CD4-positive, alpha-beta T cell treated with Interleukin-6 at 100 ng/mL for 8 hours (primary cell): ENCODE data around the gene OCRL.

Experiments used
- DNase-seq: peaks from one replicate; pipeline ENCODE4 v3.0.0-alpha.2; 2020; ENCODE audit warnings: mixed read lengths, low spot score

The OCRL gene

GRCh38 chrX:129634541-129634940 is 94.5 kb downstream of the OCRL start:
- DNase-seq: no peak

DNA sequence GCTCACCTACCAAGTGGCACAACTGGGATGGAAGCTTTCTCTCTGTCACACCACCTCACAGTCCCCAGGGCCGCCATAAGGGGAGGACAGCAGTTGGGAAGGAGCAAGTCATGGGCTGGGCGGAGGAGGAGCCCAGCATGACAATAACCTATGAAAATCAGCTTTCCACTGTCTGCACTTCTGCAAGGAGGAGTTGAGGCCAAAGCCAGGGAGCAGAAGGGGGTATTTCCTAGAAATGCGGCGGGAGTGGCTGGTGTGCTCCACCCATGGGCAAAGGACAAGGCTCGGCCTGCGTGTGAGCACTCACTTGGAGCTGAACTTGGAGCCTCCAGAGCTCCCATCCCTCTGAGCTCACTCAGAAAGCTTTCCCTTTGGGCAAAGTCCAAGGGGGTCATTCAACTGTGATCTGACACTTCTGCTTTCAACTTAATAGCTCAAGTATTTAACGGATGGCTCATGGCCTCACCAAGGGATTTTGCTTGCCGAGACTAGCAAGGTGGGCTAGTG is 96.2 kb downstream of the OCRL start:
- no peak for DNase-seq

DNA sequence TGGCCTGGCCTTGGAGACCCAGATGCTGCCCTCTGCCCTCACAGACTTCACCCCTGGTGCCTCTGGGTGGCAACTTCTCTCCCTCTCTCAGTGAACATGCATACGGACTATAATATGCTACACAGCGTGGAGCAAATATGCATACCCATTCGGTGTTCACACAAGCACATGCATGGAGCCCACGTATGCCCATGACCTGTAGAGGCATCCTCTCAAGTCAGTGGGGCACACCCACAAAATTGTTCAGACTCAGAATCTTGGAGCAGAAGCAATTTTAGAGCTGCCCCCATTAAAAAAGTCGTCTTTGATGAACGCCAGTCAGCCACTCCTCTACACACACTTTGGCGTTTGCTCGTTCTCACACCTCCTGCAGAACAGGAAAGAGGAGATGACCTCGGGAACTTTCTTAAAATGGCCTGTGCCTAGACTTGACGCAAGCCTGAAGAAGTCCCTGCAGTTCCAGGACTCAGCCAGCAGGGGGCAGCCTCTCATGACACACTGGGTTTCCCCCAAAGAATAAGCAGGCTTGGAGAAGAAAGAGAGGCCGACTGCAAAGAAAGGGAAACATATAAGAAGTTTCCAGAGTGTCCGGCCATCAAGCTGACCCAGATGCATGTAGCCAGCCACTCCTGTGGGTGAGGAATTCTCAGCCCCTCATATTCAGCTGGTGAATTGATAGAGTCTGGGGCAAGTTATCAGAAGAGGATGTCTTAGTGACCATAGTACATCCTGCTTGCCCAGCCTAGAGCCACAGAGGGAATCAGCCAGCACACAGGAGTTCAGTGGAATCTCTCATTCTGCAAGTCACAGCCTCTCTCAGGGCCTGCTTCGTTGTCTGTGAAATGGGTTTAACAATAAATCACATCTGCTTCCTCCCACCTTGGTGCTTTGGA is 97.4 kb downstream of the OCRL start:
- DNase-seq: peak; percentile 70

- no peak for DNase-seq
Measured at GRCh38 chrX:129638917-129639316, 98.9 kb downstream of the OCRL start.

GRCh38 chrX:129640737-129641136 is 100.7 kb downstream of the OCRL start:
- DNase-seq: no peak

DNA sequence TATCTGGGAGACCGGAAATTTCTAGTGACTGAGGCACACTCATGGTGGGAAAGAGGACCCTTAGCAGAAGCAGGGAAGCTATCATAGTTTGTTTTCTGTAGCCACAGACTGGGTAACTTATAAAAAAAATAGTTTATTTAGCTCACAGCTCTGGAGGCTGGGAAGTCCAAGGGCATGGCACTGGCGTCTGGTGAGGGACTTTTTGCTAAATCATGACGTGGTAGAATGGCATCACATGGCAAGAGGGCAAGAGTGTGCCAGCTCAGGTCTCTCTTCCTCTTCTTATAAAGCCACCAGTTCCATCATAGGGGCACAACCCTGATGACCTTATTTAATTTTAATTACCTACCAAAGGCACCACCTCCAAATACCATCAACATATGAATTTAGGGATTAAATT is 101.4 kb downstream of the OCRL start:
- no peak for DNase-seq

GRCh38 chrX:129641941-129642340 is 101.9 kb downstream of the OCRL start:
- DNase-seq: no peak
